Measurements from ENCODE around the gene FAM171A1. TPM values are rescaled to one million over a fixed set of nuclear protein-coding genes. Genes with fewer than 3 reads are reported as not detected.

The FAM171A1 gene
- total RNA-seq, 1 experiment from 2014 or later: 46.5 TPM

DNA sequence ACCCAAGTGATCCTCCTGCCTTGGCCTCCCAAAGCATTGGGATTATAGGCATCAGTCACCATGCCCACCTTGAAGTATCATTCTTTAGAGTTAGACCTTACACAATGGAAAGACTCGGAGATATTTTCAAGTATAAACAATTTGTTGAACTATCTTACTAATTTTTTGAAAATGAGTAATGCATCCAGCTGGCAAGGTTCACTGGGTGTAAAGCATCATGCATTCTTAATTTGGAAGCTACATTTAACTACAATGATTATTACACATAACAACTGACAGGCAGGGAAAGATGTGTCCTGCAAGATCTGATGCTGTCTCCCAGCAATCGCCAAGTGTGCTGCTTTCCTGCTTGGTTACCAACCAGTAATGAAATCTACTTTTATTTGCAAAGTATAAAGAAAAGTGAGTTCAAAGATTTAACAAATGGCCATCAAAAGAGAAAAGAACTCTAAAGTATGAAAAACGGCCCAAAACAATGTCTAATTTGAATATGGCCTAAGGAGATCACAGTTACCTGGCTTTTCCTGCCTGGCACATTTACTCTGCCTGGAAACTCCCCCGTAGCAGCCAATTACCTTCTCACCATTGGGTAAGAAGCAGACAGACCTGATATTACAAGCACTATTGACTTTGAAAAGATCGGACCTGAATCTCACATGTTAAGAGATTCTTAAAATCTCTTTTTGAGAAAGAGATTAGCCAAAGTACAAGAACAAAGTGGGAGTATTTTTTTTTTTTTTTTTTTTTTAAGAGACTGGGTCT, 143.3 kb downstream of the FAM171A1 start:
- H3K27me3 ChIP-seq (replicated peaks; ENCODE audit: insufficient read depth, low read depth, low read length, poor library complexity): no peaks in the 10 kb centered on the region
- no peak for DNase-seq (ENCODE audit: low spot score)
- H3K36me3 ChIP-seq (ENCODE audit: insufficient read depth, low read length, poor library complexity, severe bottlenecking): no peaks in the 10 kb centered on the region
- intact Hi-C loops (cut with micrococcal nuclease; ENCODE audit: unreplicated experiment): no loop called here
- H3K4me1 ChIP-seq (ENCODE audit: insufficient read depth, low read length, poor library complexity, severe bottlenecking): no peaks in the 10 kb centered on the region
- H3K27ac ChIP-seq (ENCODE audit: low read depth, low read length, poor library complexity, severe bottlenecking): no peak overlapping the region
- BruUV-seq (replicated peaks): no TSS peak
- TF ChIP-seq EZH2 (IDR thresholded peaks at IDR 0.05; ENCODE audit: borderline replicate concordance, low read depth, low read length, poor library complexity, severe bottlenecking) (no peak), CTCF (conservative IDR thresholded peaks at IDR 0.05; ENCODE audit: low read depth, low read length) (no peak)
- POLR2A ChIA-PET (ENCODE audit: low non-redundant PET): interaction anchor here (0.7 kb wide), 1 partner anchor 1217 kb away, joined by 3 read pairs; no protein-coding TSS in a partner anchor
- CTCF ChIA-PET: no interaction called here
- no peaks in the 10 kb centered on the region for H3K9me3 ChIP-seq (ENCODE audit: low read depth, low read length, poor library complexity, severe bottlenecking)
- H3K4me3 ChIP-seq (ENCODE audit: low read depth, low read length, poor library complexity, severe bottlenecking): no peak overlapping the region

DNA sequence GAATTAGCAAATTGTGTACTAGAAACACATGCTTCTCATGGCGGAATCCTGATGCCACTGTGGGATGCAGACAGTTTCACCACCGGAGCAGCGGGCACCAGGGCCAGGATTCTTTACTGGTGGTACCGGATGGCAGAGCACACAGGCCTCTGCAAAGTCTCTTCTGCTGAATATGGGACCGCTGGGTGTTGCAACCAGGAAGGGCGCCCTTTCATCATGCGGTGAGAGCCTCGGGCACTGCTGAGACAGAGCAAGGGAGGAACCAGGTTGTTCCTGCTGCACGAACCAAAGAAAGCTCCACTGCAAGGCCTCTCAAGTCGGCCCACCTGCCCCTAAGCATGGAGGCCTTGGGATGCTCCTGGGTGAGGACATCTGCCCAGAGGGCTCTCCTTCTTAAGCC, 145.6 kb downstream of the FAM171A1 start:
- H3K9me3 ChIP-seq (ENCODE audit: low read depth, low read length, poor library complexity, severe bottlenecking): no peaks in the 10 kb centered on the region
- H3K36me3 ChIP-seq (ENCODE audit: insufficient read depth, low read length, poor library complexity, severe bottlenecking): no peaks in the 10 kb centered on the region
- POLR2A ChIA-PET (ENCODE audit: low non-redundant PET): no interaction called here
- H3K4me3 ChIP-seq (ENCODE audit: low read depth, low read length, poor library complexity, severe bottlenecking): no peak overlapping the region
- no peaks in the 10 kb centered on the region for H3K27me3 ChIP-seq (replicated peaks; ENCODE audit: insufficient read depth, low read depth, low read length, poor library complexity)
- no peak for DNase-seq (ENCODE audit: low spot score)
- CTCF ChIA-PET: no interaction called here
- no peak for TF ChIP-seq EZH2 (IDR thresholded peaks at IDR 0.05; ENCODE audit: borderline replicate concordance, low read depth, low read length, poor library complexity, severe bottlenecking)
- TF ChIP-seq CTCF (conservative IDR thresholded peaks at IDR 0.05; ENCODE audit: low read depth, low read length): no peak
- H3K27ac ChIP-seq (ENCODE audit: low read depth, low read length, poor library complexity, severe bottlenecking): no peak overlapping the region
- BruUV-seq (replicated peaks): no TSS peak
- intact Hi-C loops (cut with micrococcal nuclease; ENCODE audit: unreplicated experiment): no loop called here
- no peaks in the 10 kb centered on the region for H3K4me1 ChIP-seq (ENCODE audit: insufficient read depth, low read length, poor library complexity, severe bottlenecking)

DNA sequence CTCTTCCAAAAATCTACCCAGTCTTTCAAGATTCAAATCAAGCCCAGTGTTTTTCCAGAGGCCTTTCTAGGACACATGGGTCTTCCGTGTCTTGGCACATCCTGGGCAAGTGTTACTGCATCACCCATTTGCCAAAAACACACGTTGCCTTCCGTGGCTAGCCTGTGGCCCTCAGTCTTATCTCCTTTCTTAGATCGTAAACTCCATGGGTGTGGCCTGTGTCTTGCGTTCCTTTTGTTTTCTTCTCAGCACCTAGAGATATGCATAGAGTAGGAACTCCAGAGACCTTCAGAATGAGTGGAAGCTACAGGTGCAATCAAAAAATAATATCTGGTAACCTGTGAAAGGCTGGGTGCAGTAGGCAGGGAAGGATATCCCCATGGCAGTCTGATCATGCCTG, 146.1 kb downstream of the FAM171A1 start:
- Histone ChIP-seq H3K27me3 (replicated peaks; ENCODE audit: insufficient read depth, low read depth, low read length, poor library complexity) (no peaks in the 10 kb centered on the region), H3K36me3 (ENCODE audit: insufficient read depth, low read length, poor library complexity, severe bottlenecking) (no peaks in the 10 kb centered on the region), H3K4me3 (ENCODE audit: low read depth, low read length, poor library complexity, severe bottlenecking) (no peak overlapping the region), H3K27ac (ENCODE audit: low read depth, low read length, poor library complexity, severe bottlenecking) (no peak overlapping the region), H3K4me1 (ENCODE audit: insufficient read depth, low read length, poor library complexity, severe bottlenecking) (no peaks in the 10 kb centered on the region), H3K9me3 (ENCODE audit: low read depth, low read length, poor library complexity, severe bottlenecking) (no peaks in the 10 kb centered on the region)
- TF ChIP-seq EZH2 (IDR thresholded peaks at IDR 0.05; ENCODE audit: borderline replicate concordance, low read depth, low read length, poor library complexity, severe bottlenecking) (no peak), CTCF (conservative IDR thresholded peaks at IDR 0.05; ENCODE audit: low read depth, low read length) (no peak)
- CTCF ChIA-PET: no interaction called here
- intact Hi-C loops (cut with micrococcal nuclease; ENCODE audit: unreplicated experiment): no loop called here
- DNase-seq (ENCODE audit: low spot score): no peak
- no TSS peak for BruUV-seq (replicated peaks)
- POLR2A ChIA-PET (ENCODE audit: low non-redundant PET): no interaction called here
